Measurements from ENCODE around the gene VPS11. TPM values are rescaled to one million over a fixed set of nuclear protein-coding genes. Genes with fewer than 3 reads are reported as not detected.
A peak's percentile ranks its signal among the peaks of the same experiment; 100 is the strongest.

VPS11 gene
- total RNA-seq, 1 donor from 2014 or later: 30.1 TPM

DNA sequence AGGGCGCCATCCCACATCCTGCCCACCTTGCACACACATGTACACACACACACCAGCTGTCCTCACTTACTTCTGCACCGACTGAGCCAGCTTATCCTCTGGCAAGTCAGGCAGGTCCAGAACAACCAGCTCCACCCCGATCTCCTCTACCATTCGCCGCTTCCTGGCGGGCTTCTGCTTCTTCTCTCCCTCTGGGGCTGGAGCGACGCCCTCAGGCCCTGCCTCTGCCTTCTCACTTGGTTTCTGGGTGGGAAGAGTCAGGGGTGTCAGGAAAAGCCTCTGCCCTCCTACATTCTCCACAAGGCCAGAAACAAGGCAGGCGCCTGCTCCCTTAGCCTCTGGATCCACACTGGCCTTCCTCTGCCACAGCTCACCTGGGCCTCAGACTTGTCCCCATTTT, 19.0 kb upstream of the VPS11 start:
- Mint-ChIP-seq H3K36me3 (ENCODE audit: low read depth) (peaks cover 52% of the 10 kb centered on the region), H3K9me3 (ENCODE audit: low read depth) (no peaks in the 10 kb centered on the region), H3K4me3 (ENCODE audit: unreplicated experiment) (no peak overlapping the region), H3K27me3 (ENCODE audit: low read depth) (no peaks in the 10 kb centered on the region), H3K27ac (ENCODE audit: unreplicated experiment) (no peak overlapping the region), H3K4me1 (ENCODE audit: low read depth) (no peaks in the 10 kb centered on the region)
- TF ChIP-seq, protein P1, sequence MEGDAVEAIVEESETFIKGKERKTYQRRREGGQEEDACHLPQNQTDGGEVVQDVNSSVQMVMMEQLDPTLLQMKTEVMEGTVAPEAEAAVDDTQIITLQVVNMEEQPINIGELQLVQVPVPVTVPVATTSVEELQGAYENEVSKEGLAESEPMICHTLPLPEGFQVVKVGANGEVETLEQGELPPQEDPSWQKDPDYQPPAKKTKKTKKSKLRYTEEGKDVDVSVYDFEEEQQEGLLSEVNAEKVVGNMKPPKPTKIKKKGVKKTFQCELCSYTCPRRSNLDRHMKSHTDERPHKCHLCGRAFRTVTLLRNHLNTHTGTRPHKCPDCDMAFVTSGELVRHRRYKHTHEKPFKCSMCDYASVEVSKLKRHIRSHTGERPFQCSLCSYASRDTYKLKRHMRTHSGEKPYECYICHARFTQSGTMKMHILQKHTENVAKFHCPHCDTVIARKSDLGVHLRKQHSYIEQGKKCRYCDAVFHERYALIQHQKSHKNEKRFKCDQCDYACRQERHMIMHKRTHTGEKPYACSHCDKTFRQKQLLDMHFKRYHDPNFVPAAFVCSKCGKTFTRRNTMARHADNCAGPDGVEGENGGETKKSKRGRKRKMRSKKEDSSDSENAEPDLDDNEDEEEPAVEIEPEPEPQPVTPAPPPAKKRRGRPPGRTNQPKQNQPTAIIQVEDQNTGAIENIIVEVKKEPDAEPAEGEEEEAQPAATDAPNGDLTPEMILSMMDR (IDR thresholded peaks at IDR 0.05): no peak
- no peak for DNase-seq (ENCODE audit: low spot score)

DNA sequence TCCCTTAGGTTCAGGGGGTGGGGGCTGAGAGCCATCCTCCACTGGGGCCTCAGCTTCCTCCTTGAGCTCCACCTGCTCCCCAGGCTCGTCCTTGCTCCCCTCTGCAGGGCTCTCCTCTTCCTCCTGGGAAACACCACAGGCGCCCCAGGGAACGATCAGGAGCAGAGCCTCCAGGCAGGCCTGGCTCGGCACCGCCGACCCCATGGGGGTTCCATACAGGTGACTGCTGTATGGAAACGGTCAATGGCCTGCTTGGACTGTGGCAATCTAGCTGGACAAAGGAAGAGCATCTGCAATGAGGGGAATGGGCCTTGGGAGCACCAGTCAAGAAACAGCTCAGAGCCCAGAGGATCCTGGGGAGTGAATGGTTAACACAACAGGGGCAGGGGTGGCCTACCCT, 18.5 kb upstream of the VPS11 start:
- TF ChIP-seq, protein P1 (IDR thresholded peaks at IDR 0.05): no peak
- peaks cover 56% of the 10 kb centered on the region for H3K36me3 Mint-ChIP-seq (ENCODE audit: low read depth)

DNA sequence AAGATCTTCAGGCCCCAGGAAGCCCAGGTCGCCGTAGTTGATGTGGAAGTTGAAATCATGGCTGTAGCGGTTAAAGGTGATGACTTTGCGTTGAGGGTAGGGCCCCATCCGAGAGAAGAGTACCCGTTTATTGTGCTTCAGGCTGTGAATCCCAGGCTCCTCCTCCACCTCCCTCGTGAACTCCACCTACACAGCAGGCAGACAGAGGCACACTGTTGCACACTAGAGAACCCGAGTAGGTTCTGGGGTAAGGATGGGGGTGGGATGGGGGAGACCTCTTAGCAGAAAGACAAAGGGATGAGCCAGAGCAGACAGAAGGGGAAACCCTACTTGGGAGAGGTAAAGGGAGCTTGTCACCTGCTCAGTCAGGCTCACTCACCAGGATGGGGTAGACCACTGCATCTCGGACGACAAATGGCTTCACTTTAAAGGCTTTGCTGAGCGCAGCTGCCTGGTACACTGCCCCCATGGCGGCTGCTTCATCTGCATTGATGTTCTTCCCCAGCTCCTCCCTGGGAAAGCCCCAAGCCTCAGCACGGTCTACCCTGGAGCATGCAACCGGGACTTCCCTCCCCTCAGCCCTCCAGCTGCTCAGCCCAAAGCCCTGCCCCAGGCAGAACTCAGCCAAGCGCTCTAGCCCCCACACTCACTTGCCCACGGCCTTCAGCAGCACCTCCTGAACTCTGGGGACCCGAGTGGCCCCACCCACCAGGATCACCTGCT, 16.0 kb upstream of the VPS11 start:
- TF ChIP-seq, protein P1 (IDR thresholded peaks at IDR 0.05): no peak
- Mint-ChIP-seq H3K27ac (ENCODE audit: unreplicated experiment) (no peak overlapping the region), H3K36me3 (ENCODE audit: low read depth) (peaks cover 48% of the 10 kb centered on the region), H3K4me1 (ENCODE audit: low read depth) (peaks cover 17% of the 10 kb centered on the region), H3K27me3 (ENCODE audit: low read depth) (no peaks in the 10 kb centered on the region), H3K9me3 (ENCODE audit: low read depth) (no peaks in the 10 kb centered on the region), H3K4me3 (ENCODE audit: unreplicated experiment) (no peak overlapping the region)
- no peak for DNase-seq (ENCODE audit: low spot score)

More for the DNA sequence above, 18.5 kb upstream of the VPS11 start:
- no peak overlapping the region for H3K27ac Mint-ChIP-seq (ENCODE audit: unreplicated experiment)
- no peak for DNase-seq (ENCODE audit: low spot score)
- H3K9me3 Mint-ChIP-seq (ENCODE audit: low read depth): no peaks in the 10 kb centered on the region
- H3K4me1 Mint-ChIP-seq (ENCODE audit: low read depth): no peaks in the 10 kb centered on the region
- no peak overlapping the region for H3K4me3 Mint-ChIP-seq (ENCODE audit: unreplicated experiment)
- H3K27me3 Mint-ChIP-seq (ENCODE audit: low read depth): no peaks in the 10 kb centered on the region

DNA sequence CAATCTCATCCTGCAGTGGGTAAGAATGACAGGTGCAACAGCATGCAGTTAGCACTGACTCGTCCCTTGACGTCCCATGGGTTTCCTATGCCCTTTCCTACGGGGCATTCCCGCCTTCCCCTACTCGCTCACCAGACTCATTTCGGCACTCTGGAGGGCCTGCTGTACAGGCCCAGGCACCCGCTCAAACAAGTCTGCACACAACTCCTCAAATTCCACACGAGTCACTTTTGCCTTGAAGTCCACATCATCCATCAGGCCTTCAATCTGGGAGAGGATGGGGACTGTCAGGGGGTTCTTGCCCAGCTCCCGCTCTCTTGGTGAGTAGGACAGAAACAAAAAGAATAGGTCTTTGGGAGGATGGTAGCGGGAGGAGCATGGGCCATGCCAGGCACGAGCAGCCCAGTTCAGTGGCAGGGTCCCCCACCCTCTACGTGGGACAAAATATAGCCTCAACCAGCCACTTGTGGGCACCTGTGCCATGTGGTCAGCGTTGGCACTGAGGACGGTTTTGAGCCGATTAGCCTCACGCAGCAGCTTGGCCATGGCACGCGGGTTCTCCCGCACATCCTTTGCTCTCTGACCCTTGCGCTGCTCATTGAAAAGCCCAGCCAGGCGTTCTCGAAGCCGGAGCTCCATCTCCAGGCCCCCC, 15.3 kb upstream of the VPS11 start:
- no peak for DNase-seq (ENCODE audit: low spot score)
- peak overlapping the region; percentile 29 for H3K27ac Mint-ChIP-seq (ENCODE audit: unreplicated experiment)
- no peaks in the 10 kb centered on the region for H3K27me3 Mint-ChIP-seq (ENCODE audit: low read depth)
- no peak overlapping the region for H3K4me3 Mint-ChIP-seq (ENCODE audit: unreplicated experiment)
- H3K9me3 Mint-ChIP-seq (ENCODE audit: low read depth): no peaks in the 10 kb centered on the region
- H3K36me3 Mint-ChIP-seq (ENCODE audit: low read depth): peaks cover 43% of the 10 kb centered on the region
- TF ChIP-seq, protein P1 (IDR thresholded peaks at IDR 0.05): no peak
- H3K4me1 Mint-ChIP-seq (ENCODE audit: low read depth): peaks cover 17% of the 10 kb centered on the region

DNA sequence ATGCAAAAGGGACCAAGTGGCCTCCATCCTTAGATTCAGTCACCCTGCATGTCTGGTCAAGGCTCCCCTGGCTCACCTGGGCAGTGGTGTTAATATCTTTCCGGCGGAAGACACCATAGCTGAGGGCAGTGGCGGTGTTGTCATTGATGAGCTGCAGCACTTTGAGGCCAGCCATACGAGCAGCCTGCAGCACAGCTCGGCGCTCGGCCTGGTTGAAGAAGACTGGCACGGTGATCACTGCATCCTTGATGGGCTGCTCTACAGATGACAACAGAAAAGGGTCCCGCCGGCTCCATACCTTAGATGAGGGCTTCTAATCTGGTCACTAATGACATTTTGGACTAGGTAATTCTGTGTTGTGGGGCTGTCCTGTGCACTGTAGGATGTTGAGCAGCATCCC, 13.2 kb upstream of the VPS11 start:
- Mint-ChIP-seq H3K27me3 (ENCODE audit: low read depth) (no peaks in the 10 kb centered on the region), H3K27ac (ENCODE audit: unreplicated experiment) (no peak overlapping the region), H3K9me3 (ENCODE audit: low read depth) (no peaks in the 10 kb centered on the region), H3K4me1 (ENCODE audit: low read depth) (peaks cover 31% of the 10 kb centered on the region), H3K36me3 (ENCODE audit: low read depth) (peaks cover 31% of the 10 kb centered on the region), H3K4me3 (ENCODE audit: unreplicated experiment) (peak overlapping the region; percentile 21)
- no peak for DNase-seq (ENCODE audit: low spot score)
- TF ChIP-seq, protein P1 (IDR thresholded peaks at IDR 0.05): no peak
